HCT116 (cell line): ENCODE data around the gene UGT2A3.

ENCODE experiments used
- CEBPB ChIP-seq: IDR thresholded peaks from 2 replicates; pipeline ENCODE4 v1.6.1; 2012; ENCODE audit warnings: low read depth
- EZH2 ChIP-seq: fragments of 200-600 bp; sonication (generic); IDR thresholded peaks from 2 replicates; pipeline ENCODE4 v1.6.1; 2017; ENCODE audit warnings: antibody characterized with exemption, mixed run types
- POLR2A ChIP-seq: IDR thresholded peaks from 2 replicates; pipeline ENCODE4 v1.7.0; 2011; ENCODE audit warnings: borderline replicate concordance; ENCODE audit not compliant: insufficient read depth, insufficient read length; ENCODE audit errors: extremely low read depth
- SIN3A ChIP-seq: IDR thresholded peaks from 2 replicates; pipeline ENCODE4 v1.6.1; 2012; ENCODE audit warnings: low read depth
- YY1 ChIP-seq: IDR thresholded peaks from 2 replicates; pipeline ENCODE4 v1.6.1; 2011; ENCODE audit warnings: low read length, low read depth, moderate library complexity, mild to moderate bottlenecking; ENCODE audit not compliant: insufficient replicate concordance; ENCODE audit errors: extremely low read depth
- ZBTB33 ChIP-seq: IDR thresholded peaks from 2 replicates; pipeline ENCODE4 v1.6.1; 2011; ENCODE audit warnings: mild to moderate bottlenecking, low read length, moderate library complexity; ENCODE audit not compliant: insufficient replicate concordance; ENCODE audit errors: extremely low read depth
- TF ChIP-seq, protein P1 (sequence below): IDR thresholded peaks from 2 replicates; pipeline ENCODE4 v1.6.1; 2012; ENCODE audit warnings: low read depth
- TF ChIP-seq, protein P2 (sequence below), 3 experiments: fragments of 200-600 bp in 1 of 3; sonication (generic) in 1 of 3; IDR thresholded peaks in 2 of 3; conservative IDR thresholded peaks in 1 of 3; 2 replicates each; pipeline ENCODE4 v1.5.1; 2012 to 2017; ENCODE audit warnings: low read depth in 2 of 3, low read length in 2 of 3, antibody characterized with exemption in 1 of 3, borderline replicate concordance in 1 of 3, control low read depth in 1 of 3, mild to moderate bottlenecking in 1 of 3, mixed read lengths in 1 of 3, mixed run types in 1 of 3, moderate library complexity in 1 of 3; ENCODE audit not compliant: insufficient read depth in 1 of 3

- no peak for TF ChIP-seq SIN3A
- TF ChIP-seq, protein P1, sequence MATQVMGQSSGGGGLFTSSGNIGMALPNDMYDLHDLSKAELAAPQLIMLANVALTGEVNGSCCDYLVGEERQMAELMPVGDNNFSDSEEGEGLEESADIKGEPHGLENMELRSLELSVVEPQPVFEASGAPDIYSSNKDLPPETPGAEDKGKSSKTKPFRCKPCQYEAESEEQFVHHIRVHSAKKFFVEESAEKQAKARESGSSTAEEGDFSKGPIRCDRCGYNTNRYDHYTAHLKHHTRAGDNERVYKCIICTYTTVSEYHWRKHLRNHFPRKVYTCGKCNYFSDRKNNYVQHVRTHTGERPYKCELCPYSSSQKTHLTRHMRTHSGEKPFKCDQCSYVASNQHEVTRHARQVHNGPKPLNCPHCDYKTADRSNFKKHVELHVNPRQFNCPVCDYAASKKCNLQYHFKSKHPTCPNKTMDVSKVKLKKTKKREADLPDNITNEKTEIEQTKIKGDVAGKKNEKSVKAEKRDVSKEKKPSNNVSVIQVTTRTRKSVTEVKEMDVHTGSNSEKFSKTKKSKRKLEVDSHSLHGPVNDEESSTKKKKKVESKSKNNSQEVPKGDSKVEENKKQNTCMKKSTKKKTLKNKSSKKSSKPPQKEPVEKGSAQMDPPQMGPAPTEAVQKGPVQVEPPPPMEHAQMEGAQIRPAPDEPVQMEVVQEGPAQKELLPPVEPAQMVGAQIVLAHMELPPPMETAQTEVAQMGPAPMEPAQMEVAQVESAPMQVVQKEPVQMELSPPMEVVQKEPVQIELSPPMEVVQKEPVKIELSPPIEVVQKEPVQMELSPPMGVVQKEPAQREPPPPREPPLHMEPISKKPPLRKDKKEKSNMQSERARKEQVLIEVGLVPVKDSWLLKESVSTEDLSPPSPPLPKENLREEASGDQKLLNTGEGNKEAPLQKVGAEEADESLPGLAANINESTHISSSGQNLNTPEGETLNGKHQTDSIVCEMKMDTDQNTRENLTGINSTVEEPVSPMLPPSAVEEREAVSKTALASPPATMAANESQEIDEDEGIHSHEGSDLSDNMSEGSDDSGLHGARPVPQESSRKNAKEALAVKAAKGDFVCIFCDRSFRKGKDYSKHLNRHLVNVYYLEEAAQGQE: no peak
- no peak for TF ChIP-seq EZH2
- no peak for TF ChIP-seq CEBPB
- no peak for TF ChIP-seq ZBTB33
- TF ChIP-seq, protein P2, sequence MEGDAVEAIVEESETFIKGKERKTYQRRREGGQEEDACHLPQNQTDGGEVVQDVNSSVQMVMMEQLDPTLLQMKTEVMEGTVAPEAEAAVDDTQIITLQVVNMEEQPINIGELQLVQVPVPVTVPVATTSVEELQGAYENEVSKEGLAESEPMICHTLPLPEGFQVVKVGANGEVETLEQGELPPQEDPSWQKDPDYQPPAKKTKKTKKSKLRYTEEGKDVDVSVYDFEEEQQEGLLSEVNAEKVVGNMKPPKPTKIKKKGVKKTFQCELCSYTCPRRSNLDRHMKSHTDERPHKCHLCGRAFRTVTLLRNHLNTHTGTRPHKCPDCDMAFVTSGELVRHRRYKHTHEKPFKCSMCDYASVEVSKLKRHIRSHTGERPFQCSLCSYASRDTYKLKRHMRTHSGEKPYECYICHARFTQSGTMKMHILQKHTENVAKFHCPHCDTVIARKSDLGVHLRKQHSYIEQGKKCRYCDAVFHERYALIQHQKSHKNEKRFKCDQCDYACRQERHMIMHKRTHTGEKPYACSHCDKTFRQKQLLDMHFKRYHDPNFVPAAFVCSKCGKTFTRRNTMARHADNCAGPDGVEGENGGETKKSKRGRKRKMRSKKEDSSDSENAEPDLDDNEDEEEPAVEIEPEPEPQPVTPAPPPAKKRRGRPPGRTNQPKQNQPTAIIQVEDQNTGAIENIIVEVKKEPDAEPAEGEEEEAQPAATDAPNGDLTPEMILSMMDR (IDR thresholded peaks at IDR 0.05 in 2 of 3, conservative IDR thresholded peaks at IDR 0.05 in 1 of 3; ENCODE audit: borderline replicate concordance in 1 of 3, insufficient read depth in 1 of 3, low read depth in 2 of 3, low read length in 2 of 3): no peak
- no peak for TF ChIP-seq POLR2A
- no peak for TF ChIP-seq YY1
Measured at GRCh38 chr4:68948044-68948743, 3.4 kb downstream of the UGT2A3 start.
